GM19397 (cell line): ENCODE measurements around the gene DNM3.

ENCODE experiments used
- ATAC-seq: cut with Tn5 transposase; IDR thresholded peaks from one replicate; pipeline ENCODE4 v1.9.1; 2021; ENCODE audit warnings: mild to moderate bottlenecking, moderate library complexity; ENCODE audit not compliant: unreplicated experiment

DNM3 gene

DNA sequence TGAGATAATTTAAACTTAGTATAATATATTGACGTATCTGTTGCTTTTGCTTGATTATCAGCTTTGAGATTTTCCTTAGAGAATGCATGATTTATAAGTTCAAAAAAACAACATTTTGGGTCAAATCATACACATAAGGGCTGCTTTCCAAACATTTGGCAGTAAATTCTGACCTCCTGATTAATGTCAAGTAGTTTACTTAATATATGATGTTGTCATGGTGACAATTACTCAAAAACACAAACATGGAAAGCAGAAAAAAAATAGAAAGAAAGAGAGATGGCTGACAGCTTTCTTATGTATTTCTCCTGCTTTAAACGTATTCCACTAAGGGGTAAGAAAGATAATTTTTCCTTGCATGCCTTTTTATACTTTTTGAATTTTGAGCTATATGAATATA lies 320.9 kb downstream of the DNM3 start:
- ATAC-seq = no peak

DNA sequence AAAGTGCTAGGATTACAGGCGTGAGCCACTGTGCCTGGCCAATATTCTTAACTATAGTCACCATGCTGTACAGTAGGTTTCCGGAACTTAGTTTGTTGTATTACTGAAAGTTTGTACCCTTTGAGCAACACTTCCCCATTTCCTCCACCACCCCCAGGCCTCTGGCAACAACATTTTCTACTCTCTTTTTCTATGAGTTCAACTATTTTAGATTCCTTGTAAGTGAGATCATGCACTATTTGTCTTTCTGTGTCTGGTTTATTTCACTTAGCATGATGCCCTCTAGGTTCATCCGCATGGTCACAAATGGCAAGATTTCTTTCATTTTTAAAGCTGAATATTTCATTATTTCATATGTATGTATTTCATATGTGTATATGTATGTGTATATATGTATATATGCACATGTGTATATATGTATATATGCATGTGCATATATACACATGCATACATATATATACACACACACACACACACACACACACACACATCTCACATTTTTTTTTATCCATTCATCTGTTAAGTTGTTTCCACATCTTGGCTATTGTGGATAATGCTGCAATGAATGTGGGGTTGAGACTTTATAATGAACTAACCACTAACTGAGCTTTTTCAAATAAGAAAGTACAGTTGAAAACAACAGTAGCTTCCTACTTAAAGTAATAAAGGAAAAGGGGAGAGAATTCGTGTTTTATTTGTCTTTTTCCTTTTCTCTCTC lies 322.4 kb downstream of the DNM3 start:
- ATAC-seq = no peak

DNA sequence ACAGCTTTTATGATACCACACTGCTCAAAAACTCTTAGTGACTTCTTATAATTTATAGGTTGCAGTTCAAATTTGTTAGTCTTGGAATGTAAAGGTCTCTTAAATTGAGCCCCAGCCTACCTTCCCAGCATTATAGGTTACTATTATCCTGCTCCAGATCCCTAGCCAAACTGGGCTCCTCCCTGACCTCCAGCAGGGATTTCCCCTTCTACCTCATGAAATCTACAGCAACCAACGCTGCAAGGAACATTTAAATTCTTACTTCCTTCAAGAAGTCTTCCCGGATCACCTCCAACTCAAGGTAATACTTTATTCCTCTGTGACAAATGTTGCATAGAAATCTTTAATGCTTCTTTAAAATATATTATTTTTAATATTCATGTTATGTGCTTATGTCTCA lies 324.1 kb downstream of the DNM3 start:
- no peak for ATAC-seq

DNA sequence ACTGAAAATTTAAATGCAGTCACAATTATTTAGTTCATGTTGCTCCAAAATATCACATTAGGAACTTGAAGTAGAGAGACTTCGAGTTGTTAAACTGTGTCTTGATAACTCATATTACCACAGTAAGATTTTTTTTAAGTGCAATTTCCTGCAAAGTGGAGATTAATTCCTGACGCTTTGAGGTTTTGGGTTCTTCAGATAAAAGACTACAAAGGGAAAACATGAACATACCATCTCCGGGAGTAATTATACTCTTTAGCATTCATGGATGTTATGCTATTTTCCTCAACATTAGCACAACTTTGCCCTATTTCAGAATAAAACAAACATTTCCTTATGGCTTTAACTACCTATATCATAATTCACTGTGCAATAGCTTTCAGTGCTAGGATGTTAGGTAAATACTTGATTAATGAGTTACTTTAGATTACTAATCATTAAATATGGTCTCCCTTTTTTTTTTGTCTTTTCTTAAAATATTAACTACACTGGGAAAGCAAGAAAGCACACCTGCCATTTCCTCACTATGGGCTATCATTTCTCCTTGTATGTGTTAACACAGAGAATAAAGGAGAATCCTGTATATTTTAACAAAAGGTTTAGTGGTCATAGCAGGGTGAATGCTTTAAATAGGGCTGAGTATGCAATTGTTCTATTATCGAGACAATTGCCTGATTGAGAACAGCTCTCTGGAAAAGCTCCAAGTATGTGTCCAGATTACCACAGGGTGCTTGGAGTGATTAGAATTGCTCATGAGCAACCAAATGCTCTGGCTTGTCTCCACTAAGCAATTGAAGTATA lies 326.7 kb downstream of the DNM3 start:
- peak; percentile 26 for ATAC-seq

DNA sequence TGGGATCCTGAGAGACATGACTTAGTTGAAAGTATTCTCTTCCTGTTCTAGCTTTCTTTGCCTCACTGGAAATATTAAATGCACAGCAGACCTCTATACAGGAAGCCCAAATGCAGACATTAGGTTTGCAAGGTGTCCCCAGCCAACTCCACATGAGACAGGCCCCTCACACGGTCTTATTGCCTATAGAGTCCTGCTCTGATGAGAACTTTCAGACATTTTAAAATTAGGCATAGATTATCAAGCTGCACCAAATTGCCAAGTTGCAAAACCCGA lies 327.2 kb downstream of the DNM3 start:
- peak; percentile 48 for ATAC-seq

DNA sequence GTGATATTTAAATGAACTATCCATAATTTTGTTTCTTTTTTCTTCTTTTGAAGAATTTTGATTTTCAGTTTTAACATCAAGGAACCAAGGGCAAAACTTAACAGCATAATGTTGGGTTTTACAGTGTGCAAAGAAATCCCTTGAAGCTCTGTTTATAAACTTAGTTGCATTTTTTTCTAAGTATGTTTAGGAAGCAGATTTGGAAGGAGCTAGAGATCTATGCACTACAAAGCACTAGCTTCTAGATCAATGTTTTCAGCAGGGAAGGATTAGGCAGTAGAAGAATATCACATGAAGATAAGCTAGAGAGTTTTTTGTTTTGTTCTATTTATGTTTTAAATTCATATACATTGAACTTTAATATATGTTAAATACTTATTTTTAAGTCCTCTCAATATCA lies 328.5 kb downstream of the DNM3 start:
- no peak for ATAC-seq

GRCh38 chr1:172172352-172172831 lies 331.1 kb downstream of the DNM3 start:
- ATAC-seq = no peak

DNA sequence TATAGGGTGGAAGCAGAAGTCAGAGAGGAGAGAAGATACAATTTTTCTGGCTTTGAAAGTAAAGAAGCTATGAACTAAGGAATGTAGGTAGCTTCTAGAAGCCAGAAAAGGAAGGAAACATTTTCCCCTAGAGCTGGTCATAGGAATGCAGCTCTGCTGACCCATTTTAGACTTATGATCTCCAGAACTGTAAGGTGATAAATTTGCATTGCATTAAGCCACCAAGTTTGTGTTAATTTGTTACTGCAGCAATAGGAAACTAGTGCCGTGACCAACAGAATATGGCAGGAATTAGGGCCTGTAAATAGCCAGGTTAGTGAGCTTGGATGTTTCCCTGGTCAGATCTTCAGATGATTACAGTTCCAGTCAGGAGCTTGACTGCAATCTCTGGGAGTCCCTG lies 334.9 kb downstream of the DNM3 start:
- no peak for ATAC-seq

DNA sequence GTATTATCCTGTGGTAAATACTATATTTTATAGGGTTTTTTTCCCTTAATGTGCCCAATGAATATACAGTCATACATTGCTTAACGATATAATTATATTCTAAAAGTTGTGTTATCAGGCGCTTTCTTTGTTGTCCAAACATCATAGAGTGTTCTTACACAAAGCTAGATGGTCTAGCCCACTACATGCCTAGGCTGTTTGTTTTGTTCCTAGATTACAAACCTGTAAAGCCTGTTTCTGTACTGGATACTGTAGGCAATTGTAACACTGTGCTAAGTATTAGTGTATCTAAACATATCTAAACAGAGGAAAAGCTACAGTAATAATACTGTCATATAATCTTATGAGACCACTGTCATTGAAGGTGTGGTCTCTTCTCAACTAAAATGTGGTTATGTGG lies 336.6 kb downstream of the DNM3 start:
- no peak for ATAC-seq

- ATAC-seq = no peak
Observed at GRCh38 chr1:172178886-172179285, 337.6 kb downstream of the DNM3 start.

- ATAC-seq = no peak
Observed at GRCh38 chr1:172179918-172180317, 338.6 kb downstream of the DNM3 start.

DNA sequence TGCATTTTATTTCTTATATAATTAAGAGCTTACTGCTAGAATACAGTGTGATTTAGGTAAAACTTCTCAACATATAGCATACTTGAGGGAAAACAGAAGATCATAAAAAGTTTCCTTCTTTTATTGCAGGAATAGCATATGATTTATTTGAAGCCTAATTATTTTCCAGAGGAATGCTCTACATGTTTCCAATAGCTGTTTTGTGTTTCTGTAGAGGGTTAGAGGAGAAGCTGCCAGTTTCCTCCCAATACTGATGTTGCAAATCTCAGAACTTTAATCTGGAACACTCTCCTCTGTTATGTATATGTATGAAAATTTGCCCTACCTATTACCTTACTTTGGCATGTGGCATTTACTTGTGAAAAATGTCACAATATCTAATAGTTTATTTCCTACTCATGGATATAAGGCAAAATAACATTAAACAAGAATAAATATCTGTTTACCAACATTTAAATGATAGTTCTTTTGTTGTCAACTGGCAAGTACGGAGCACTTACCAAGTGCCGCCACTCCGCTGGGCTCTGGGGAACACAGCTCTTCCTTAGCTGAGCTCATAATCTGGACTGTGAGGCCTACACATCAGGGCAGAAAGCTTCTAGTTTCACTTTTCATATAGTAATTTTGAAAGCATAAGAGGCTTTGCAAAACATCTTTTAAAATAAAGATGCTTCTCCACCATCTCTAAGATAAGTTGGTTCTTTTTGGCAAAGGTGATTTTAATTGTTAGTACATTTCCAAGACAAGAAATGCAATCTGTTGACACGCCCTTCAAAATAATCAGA lies 339.4 kb downstream of the DNM3 start:
- peak; percentile 40 for ATAC-seq

GRCh38 chr1:172184506-172185191 lies 343.4 kb downstream of the DNM3 start:
- no peak for ATAC-seq

DNA sequence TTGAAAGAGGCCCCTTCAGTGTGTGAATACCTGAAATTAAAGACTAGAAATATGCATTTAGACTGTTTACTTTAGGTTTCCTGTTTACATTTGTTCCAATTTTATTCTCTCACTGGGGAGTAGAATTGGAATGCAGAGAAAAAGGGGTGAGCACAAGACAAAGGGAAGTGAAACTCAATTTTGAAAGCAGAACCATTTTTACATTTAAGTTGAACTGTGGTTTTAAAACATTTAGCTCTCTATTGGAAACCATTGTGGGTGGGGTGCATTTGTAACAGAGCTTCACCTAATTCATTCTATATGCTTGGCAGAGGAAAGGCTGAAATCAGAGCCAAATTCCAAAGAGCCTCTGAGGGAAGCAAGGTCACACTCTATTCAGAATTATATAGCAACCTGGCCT lies 343.9 kb downstream of the DNM3 start:
- no peak for ATAC-seq

DNA sequence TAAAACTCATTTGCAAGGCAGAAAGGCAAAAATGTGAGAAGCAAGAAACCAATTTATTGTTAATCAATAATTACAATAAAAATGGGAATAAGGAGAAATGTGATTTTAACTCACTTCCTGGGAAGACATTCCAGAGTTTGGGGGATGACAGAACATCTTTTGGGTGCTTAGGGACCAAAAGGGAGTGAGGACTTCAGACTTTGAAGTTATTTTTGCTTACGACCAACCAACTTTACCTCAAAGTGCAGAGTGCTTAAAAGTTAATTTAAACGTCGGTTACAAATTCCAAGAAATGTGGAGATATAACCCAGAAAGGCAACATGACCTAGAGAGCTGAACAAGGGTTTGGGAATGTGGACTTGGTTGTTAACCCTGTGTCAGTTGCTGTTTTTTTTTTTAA lies 344.7 kb downstream of the DNM3 start:
- no peak for ATAC-seq

DNA sequence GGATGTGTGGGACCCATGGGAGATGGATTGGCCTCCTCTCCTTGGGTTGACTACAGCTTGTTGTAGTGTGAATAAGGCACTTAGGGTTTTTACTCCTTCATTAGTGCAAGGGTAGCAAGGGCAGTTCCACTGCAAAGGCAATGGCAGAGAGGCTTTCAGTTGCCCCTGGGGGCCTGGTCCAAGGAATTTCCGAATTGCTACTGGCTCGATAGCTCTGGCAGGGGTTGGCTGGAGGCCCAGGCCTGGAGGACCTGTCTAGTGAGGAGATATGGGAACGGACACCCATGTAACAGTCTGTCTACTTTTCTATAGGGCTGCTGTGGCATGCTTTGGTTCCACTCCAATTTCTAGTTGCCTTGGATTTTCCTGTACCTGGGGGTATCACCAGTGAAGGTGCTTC lies 360.3 kb downstream of the DNM3 start:
- no peak for ATAC-seq

GRCh38 chr1:172203135-172203823 lies 362.0 kb downstream of the DNM3 start:
- no peak for ATAC-seq

GRCh38 chr1:172203902-172204301 lies 362.6 kb downstream of the DNM3 start:
- no peak for ATAC-seq

DNA sequence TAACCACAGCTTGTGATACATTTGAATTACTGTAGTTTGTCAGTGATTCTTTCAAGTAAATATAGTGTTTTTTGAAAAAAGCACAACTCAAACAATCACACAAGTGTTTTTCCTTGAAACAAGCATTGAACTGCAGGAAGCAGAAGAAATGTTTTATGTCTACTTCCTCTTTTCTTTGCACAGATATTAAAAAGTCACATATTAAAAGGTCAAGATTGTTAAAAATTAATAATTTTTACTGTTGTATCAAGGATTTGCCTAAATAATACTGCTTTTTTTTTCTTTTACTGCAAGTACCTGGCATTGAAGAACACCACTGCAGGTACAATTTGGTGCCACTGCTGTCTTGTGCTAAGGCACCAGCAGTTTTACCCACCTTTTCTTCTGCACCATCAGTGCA lies 365.0 kb downstream of the DNM3 start:
- no peak for ATAC-seq

DNA sequence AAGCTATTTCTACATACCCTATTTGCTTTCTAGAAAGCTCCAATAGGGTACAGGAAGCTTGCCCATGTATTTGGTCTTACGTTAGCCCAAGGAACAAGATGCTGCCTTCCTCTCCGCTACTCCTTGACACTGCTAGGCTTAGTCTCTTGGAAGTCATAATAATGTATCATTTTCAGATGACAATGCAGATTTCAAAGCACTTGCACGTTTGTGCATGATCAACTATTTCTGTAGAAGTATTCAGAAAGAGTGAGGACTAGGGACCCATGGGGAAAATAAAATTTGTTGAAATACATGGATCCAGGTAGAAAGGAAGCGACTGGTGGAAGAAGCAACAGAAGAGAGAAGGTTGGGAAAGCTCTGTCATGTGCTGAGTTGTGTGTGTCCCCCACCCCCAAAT lies 367.3 kb downstream of the DNM3 start:
- no peak for ATAC-seq

GRCh38 chr1:172211221-172211620 lies 369.9 kb downstream of the DNM3 start:
- no peak for ATAC-seq
